Right atrium auricular region (tissue), 2 donors: ENCODE results near the gene SLCO2A1. TPM values are rescaled to one million over a fixed set of nuclear protein-coding genes. Genes with fewer than 3 reads are reported as not detected.

Experiments
- DNase-seq: peaks from one replicate; pipeline ENCODE4 v3.0.0-alpha.2; 2019; ENCODE audit warnings: low spot score
- H3K27ac ChIP-seq, 2 donors: fragments of 200-600 bp; sonication (generic); 1 replicate in 1 of 2; 2 replicates in 1 of 2; pipeline ENCODE4 v1.5.1; 2016 to 2019
- H3K27me3 ChIP-seq, 2 donors: fragments of 200-600 bp; sonication (generic); one replicate each; pipeline versions ENCODE4 v1.5.1 to v1.6.0; 2017 to 2019
- H3K36me3 ChIP-seq: fragments of 200-600 bp; sonication (generic); one replicate; pipeline ENCODE4 v1.5.1; 2016
- H3K4me1 ChIP-seq, 2 donors: fragments of 200-600 bp; sonication (generic); one replicate each; pipeline versions ENCODE4 v1.5.1 to v1.6.0; 2017 to 2019
- H3K4me3 ChIP-seq, 2 donors: fragments of 200-600 bp; sonication (generic); 1 replicate in 1 of 2; 2 replicates in 1 of 2; pipeline ENCODE4 v1.5.1; 2017 to 2019; ENCODE audit warnings: mild to moderate bottlenecking in 1 of 2, moderate library complexity in 1 of 2
- H3K9me3 ChIP-seq, 2 donors: fragments of 200-600 bp; sonication (generic); one replicate each; pipeline ENCODE4 v1.5.1; 2019
- CTCF ChIP-seq, 2 donors: fragments of 200-600 bp; sonication (generic); IDR thresholded peaks; one replicate each; pipeline ENCODE4 v1.5.1; 2019; ENCODE audit warnings: antibody characterized with exemption in 2 of 2
- total RNA-seq, 2 donors: library from RNA; depleted of rRNA; stranded (reverse); fragments of >200 nt; gene quantifications; one replicate each; pipeline ENCODE4 v1.1.0, GENCODE V29; 2016

SLCO2A1 gene
- total RNA-seq, 2 donors from 2014 or later: 15.1 to 36.4 TPM

GRCh38 chr3:133884054-133884886 is 145.5 kb downstream of the SLCO2A1 start:
- H3K4me3 ChIP-seq: no peak overlapping the region
- DNase-seq: peak; percentile 26

GRCh38 chr3:133883641-133884040 is 146.1 kb downstream of the SLCO2A1 start:
- Histone ChIP-seq H3K27ac (no peak overlapping the region), H3K4me3 (no peak overlapping the region), H3K36me3 (no peaks in the 10 kb centered on the region), H3K27me3 (no peaks in the 10 kb centered on the region), H3K9me3 (peaks cover 0 to 4% of the 10 kb centered on the region in 2 donors), H3K4me1 (peaks cover 0 to 24% of the 10 kb centered on the region in 2 donors)
- TF ChIP-seq CTCF (IDR thresholded peaks at IDR 0.05): no peak
- DNase-seq: peak; percentile 32

More at GRCh38 chr3:133884054-133884886, 145.5 kb downstream of the SLCO2A1 start:
- H3K27me3 ChIP-seq: no peaks in the 10 kb centered on the region
- H3K36me3 ChIP-seq: no peaks in the 10 kb centered on the region
- peaks cover 0 to 24% of the 10 kb centered on the region in 2 donors for H3K4me1 ChIP-seq
- H3K9me3 ChIP-seq: no peaks in the 10 kb centered on the region
- no peak for TF ChIP-seq CTCF (IDR thresholded peaks at IDR 0.05)
- H3K27ac ChIP-seq: no peak overlapping the region

- Histone ChIP-seq H3K36me3 (no peaks in the 10 kb centered on the region), H3K9me3 (peaks cover 0 to 9% of the 10 kb centered on the region in 2 donors), H3K4me1 (peaks cover 0 to 19% of the 10 kb centered on the region in 2 donors), H3K27ac (no peak overlapping the region), H3K27me3 (no peaks in the 10 kb centered on the region), H3K4me3 (no peak overlapping the region)
- TF ChIP-seq CTCF (IDR thresholded peaks at IDR 0.05): no peak
- DNase-seq: peak; percentile 18
Measured at GRCh38 chr3:133882986-133883586, 146.6 kb downstream of the SLCO2A1 start.

- H3K4me1 ChIP-seq: peaks cover 0 to 15% of the 10 kb centered on the region in 2 donors
- TF ChIP-seq CTCF (IDR thresholded peaks at IDR 0.05): no peak
- H3K4me3 ChIP-seq: no peak overlapping the region
- H3K27me3 ChIP-seq: no peaks in the 10 kb centered on the region
- peaks cover 0 to 11% of the 10 kb centered on the region in 2 donors for H3K9me3 ChIP-seq
- H3K27ac ChIP-seq: no peak overlapping the region
- H3K36me3 ChIP-seq: no peaks in the 10 kb centered on the region
- peak; percentile 50 for DNase-seq
Measured at GRCh38 chr3:133881939-133882825, 147.5 kb downstream of the SLCO2A1 start.

GRCh38 chr3:133881492-133881891 is 148.2 kb downstream of the SLCO2A1 start:
- no peak for TF ChIP-seq CTCF (IDR thresholded peaks at IDR 0.05)
- H3K27ac ChIP-seq: no peak overlapping the region
- peaks cover 0 to 15% of the 10 kb centered on the region in 2 donors for H3K4me1 ChIP-seq
- H3K27me3 ChIP-seq: no peaks in the 10 kb centered on the region
- no peak for DNase-seq
- H3K4me3 ChIP-seq: no peak overlapping the region
- H3K9me3 ChIP-seq: peaks cover 0 to 11% of the 10 kb centered on the region in 2 donors
- H3K36me3 ChIP-seq: no peaks in the 10 kb centered on the region
